HG02870 (cell line): ENCODE results near the gene ERGIC1.
"Not testable (repeated sequence)": the region's sequence is repeated elsewhere in the genome, so short reads cannot be mapped to it uniquely, and the experiment has no call there.

Experiments
- ATAC-seq: cut with Tn5 transposase; IDR thresholded peaks from one replicate; pipeline ENCODE4 v1.9.1; 2021; ENCODE audit warnings: mild to moderate bottlenecking, moderate library complexity; ENCODE audit not compliant: unreplicated experiment

Gene ERGIC1

DNA sequence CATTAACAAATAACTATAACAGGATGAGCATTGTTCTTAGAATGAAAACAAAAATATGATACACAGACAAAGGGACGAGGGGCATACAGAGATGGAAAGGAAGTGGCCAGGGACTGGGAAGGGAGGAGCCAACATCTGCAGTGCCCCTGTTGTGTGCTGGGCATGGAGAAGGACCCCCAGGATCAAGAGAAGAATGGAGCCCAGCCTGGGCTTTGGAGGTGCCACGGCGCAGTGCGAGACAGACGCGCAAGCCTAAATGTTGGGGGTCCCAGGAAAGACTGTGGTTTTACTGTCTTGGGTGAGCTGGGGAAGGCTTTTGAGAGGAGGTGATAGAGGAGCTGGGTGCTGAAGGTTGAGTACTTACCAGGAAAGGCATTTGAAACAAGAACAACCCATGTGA lies 34.6 kb upstream of the ERGIC1 start:
- ATAC-seq: no peak

DNA sequence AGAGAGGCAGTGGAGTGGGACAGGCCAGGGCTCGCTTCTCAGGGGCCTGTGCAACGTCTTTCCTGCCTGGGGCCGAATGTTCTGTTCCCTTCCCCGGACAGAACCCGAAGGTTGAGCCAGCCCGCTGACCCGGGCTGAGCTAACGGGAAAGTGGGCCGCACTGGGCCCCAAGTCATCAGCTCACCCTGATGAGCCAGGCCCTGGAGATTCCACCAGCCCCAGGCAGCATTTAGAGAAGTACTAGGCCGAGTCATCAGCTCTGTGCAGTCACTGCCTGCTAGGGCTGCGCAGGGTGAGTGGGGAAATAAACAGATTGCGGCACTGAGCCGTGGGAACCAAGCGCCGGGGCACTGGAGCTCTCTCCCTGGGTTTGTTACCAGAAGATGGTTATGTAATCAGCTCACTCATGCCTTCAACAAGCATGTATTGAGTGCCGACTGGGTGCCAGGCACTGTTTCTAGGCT lies 33.9 kb upstream of the ERGIC1 start:
- ATAC-seq: no peak

DNA sequence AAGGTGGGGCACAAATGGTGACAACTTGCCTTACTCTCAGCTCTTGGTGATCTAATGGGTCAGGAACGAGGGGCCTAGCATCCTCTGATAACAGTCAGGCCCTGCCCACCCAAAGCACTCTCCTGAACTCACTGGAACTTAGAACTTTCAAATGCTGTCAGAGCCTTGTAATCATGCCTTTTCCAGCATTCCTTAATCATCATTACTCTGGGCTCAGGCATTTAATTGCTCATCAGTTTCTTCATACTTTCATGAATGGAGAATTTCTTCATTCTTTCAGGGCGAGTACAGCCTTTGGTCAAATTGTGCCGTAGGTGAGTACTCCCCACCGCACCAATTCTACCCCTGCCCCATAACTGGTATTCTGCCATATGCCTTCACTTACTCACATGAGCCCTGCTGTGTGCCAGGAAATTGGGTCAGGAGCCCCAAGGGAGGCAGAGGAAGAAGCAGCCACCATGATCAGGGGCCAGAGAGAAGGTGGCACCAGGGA lies 32.8 kb upstream of the ERGIC1 start:
- no peak for ATAC-seq

DNA sequence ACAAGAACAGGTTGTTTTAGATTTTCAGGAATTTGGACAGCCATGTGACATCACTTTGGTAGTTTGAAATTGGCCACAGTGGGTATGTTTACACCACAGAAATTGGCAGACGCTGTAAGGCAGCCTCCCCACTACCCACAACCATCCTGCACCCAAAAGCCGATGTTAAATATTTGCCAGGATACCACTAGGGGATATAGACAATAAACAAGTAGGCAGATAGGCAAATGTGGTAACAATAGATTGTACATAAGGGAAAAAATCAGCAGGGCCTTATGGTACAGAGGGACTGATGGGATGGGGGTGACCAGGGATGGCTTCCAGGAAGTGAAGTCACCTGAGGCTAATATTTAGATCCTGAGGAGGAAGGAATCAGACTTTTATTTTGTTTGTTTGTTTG lies 31.9 kb upstream of the ERGIC1 start:
- ATAC-seq: no peak

DNA sequence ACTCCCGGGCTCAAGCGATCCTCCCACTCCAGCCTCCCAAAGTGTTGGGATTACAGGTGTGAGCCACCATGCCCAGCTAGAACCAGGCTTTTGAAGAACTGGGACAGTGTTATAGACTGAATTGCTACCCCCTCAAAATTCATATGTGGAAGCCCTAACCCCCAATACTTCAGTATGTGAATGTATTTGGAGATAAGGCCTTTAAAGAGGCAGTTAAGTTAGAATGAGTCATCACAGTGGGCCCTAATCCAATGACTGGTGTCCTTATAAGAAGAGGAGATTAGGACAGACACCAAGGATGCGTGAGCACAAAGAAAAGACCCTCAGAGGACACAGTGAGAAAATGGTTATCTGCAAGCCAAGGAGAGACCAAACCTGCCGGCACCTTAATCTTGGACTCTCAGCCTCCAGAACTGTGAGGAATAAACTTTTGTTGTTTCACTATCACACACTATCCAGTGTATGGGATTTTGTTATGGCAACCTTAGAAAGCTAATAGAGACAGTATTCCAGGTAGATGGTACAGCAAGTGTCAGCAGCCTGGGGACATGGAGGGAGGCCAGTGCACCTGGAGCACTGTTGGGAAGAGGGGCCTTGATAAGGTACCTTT lies 31.4 kb upstream of the ERGIC1 start:
- no peak for ATAC-seq

DNA sequence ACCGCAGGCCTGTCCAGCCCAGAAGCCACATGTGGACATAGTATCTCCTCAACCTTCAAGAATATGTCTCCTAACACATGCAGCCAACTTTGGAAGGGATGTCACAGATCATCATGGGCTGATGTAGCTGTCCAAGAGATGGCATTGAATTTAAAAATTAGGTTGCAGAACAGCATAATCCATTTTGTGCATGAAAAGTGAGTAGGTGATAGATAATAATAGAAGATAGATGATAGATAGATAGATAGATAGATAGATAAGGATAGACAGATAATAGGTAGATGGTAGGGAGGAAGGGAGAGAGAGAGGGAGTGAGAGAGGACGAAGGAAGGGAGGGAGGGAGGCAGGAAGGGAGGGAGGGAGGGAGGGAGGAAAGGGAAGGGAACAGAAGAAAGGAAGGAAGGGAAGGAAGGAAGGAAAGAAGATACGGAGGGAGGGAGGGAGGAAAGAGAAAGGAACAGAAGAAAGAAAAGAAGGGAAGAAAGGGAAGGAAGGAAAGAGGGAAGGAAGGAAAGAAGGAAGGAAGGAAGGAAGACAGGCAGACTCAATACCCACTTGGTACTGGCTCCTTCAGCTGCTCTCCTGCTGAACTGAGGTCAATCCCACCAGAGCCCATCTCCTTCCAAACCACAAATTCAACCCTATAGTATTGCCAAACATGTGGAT lies 28.9 kb upstream of the ERGIC1 start:
- ATAC-seq: no peak

DNA sequence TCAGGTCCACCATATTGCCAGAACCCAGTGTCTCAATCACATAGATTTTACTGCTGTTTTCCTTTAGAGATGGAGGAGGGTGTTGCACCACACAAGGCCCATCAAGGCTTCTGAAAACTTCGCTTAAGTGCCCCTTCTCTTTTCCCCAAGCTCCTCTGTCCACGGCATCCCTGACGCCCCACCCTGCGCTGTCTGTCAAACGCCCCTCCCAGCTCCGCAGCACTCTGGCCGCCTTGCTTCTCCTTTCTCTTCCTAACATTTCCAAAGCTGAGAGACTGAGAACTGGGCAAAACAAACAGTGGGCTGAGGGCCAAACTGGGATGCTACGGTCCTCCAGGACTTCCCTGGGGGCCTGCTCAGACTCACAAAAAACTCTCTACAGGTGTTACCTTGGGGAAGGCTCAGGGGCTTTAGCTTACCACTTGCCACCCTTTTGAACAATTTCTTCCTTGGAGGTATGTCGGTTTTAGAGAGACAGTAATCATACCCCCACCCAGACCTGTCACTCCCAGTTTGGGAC lies 28.3 kb upstream of the ERGIC1 start:
- no peak for ATAC-seq

DNA sequence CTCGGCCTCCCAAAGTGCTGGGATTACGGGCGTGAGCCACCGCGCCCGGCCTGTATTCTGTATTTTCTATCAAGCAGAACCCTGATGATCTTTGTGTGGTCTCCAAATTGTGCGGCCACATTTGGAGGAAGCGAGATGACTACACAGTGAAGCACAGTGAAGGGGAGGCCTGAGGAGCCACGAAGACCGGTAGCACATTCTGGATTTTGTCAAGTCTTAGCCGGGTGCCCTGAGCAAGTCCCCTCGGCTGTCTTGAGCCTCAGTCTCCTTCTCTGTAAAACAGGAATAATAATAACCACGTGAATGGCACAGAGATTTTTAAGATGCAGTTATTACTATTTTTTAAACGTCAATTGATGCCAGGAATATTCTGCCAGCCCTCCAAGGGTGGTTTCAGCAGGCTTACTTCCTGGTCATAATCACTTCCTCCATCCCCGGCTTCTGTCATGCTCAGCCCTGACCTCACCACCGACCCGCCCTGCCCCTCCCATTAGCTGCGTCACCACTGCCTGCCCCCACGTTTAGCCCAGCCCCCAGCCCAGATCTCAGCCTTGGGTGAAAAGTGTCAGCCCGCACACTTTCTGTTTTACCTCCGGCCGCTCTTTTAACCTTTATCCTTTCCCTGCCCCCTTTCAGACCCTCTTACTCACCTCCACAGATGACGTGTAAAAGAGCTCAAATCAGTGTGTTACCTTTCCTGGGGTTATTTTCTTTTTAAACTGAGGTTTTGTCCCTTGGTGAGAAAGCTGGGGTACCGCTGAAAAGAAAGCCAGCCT lies 27.0 kb upstream of the ERGIC1 start:
- peak; percentile 96 for ATAC-seq

DNA sequence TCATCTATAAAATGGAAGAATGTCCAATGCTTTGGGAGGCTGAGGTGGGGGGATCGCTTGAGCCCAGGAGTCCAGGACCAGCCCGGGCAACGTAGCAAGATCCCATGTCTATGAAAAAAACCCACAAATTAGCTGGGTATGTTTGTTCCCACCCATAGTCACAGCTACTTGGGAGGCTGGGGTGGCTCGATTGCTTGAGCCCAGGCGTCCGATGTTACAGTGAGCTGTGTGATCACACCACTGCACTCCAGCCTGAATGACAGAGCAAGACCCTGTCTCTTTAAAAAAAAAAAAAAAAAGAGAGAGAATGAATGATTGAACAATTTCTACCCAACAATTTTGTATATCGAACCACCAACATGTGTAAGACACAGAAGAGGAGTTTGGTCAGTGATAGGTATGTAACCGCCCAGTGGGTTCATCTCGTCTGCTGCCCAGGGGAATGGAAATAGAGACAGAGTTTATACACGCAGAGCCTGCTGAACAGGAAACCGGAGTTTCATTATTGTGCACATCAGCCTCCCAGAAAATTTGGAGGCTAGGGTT lies 26.2 kb upstream of the ERGIC1 start:
- ATAC-seq: no peak

DNA sequence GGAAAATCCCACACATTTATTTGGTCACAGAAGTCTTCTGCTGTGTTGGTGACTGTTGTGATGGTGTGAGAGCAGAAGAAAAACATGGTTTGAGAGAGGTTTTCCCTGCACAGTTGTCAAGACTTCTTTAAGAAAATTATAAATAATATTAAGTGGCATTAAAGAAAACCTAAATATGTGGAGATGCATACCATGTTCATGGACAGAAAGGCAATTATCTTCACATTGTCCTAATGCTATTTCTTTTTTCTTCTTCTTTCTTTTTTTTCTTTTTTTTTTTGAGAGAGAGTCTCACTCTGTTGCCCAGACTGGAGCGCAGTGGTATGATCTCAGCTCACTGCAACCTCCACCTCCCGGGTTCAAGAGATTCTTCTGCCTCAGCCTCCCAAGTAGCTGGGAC lies 24.3 kb upstream of the ERGIC1 start:
- ATAC-seq: no peak

DNA sequence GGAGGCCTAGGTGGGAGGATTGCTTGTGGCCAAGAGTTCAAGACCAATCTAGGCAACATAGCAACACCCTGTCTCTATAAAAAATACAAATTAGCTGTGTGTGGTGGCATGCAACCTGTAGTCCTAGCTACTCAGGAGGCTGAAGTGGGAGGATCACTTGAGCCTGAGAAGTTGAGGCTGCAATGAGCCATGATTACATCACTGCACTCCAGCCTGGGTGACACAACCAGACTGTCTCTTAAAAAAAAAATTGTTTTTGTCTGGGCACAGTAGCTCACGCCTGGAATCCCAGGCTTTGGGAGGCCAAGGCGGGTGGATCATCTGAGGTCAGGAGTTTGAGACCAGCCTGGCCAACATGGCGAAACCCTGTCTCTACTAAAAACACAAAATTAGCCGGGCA lies 23.1 kb upstream of the ERGIC1 start:
- not testable (repeated sequence) for ATAC-seq

DNA sequence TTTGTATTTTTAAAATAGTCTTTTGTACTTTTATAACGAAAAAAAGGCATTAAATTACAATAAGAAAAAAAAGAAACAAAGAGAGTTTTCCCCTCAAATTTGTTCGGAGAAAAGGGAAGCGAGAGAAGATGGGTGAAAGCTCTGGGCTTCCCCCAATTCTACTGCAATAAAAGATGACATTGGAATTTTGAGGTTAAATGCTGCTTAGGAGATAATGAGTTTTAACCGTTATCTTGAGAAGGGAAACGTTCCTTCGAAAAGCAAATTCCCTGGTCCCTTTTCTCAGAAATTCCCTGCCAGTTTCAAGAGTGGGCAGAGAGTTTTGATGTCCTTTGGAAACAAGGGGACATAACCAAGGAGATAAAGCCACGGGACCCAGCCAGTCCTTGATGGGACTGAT lies 18.4 kb upstream of the ERGIC1 start:
- no peak for ATAC-seq

DNA sequence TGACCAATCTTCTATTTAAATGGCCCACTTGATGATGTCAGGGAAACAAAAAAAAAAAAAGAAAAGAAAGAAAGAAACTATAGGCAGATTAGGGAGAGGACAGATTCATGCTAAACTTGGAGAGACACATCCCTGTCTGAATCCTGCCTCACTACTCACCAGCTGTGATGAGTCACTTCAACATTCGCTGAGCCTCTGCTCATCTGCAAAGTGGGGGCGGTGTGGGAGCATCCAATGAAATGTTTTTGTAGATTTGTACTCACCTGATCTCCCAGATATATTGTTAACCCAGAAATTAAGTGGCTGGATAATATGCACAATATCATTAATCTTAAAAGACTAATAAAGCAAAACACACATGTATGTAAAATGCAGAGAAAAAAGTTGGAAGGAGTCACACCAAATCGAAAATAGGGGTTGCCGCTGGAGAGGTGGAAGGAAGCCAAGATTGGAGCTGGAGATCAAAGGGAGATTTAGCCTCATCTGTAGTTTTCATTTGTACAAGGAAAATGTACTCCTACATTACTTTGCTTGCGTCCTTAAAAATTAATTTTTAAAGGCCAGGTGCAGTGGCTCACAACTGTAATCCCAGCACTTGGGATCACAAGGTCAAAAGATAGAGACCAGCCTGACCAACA lies 17.0 kb upstream of the ERGIC1 start:
- no peak for ATAC-seq

DNA sequence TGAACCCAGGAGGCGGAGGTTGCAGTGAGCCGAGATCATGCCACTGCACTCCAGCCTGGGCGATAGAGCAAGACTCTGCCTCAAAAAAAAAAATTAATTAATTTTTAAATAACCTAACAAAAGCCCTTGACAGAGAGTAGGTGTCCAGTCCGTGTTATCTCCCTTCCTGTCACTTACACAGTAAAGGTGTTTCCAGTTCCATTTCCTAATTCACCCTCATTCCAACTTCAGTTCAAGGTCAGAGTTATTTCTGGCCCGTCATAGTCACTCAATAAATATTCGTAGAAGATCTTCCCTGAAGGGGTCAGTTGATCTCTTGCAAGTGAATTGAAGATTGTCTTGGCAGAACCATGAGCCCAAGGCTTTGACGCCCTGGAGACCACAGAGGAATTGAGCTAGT lies 16.4 kb upstream of the ERGIC1 start:
- ATAC-seq: no peak

DNA sequence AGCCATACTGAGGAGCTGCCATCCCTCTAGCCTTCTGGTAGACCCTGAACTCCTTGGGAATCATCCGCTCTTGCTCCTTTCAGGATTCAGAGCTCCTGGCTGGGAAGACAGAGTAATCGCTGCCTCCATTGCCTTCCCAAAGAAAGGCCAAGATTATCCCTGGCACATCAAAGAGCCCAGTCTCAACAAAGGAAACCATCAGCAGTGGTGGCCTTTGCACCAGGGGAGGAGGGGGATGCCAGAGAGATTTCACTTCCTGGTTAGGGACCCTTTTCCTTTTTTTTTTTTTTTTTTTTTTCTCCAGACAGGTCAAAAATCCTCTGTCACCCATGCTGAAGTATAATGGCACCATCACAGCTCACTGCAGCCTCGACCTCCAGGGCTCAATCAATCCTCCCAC lies 16.0 kb upstream of the ERGIC1 start:
- no peak for ATAC-seq

DNA sequence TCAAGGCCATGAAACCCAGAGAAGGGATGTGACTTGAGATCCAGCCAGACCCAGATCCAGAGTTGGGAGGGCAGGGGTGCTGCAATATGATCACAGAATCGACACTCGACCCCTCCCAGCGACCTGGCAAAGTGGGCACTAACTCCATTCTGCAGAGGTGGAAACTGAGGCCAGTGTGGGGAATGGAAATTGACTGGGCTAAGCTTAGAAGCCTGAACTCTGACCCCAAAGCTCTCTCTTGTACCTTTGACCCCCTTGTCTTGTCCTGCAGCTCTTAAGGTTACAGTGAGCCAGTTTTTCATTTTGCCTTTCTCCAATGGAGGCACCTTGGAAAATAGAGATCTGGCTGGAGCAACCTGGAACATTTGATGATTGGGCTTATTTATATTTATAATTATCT lies 14.5 kb upstream of the ERGIC1 start:
- ATAC-seq: no peak

DNA sequence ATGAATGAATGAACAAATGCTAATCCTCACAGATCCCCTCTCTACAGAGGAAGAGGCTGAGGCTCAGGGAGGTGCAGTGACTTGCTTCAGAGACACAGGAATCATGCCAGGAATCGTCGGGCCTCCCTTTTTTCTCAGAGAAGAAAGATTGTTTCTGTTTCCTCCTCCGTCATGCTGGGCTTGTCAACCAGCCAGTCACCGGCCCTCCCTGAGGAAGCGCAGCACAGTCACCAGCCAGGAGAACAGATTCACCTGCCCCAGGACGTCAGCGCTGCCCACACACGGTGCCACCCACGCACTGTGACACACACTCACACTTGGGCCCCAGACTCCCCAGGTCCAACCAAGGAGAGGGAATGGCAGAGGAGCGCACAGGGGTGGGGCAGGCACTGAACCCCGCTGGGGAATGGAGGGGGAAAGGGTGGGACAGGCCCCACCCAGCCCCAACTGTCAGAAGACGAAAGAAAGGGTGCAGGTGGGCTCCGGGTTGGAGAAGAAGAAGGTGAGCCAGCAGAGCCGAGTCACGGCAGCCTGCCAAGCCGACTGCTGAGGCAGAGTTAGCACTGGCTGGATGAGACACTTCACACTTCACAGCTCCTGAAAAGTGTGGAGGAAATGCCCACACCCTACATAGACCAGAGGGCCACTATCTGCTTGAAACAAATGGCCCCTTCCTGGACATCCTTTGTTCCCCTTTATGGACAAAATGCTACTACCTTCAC lies 13.8 kb upstream of the ERGIC1 start:
- no peak for ATAC-seq

DNA sequence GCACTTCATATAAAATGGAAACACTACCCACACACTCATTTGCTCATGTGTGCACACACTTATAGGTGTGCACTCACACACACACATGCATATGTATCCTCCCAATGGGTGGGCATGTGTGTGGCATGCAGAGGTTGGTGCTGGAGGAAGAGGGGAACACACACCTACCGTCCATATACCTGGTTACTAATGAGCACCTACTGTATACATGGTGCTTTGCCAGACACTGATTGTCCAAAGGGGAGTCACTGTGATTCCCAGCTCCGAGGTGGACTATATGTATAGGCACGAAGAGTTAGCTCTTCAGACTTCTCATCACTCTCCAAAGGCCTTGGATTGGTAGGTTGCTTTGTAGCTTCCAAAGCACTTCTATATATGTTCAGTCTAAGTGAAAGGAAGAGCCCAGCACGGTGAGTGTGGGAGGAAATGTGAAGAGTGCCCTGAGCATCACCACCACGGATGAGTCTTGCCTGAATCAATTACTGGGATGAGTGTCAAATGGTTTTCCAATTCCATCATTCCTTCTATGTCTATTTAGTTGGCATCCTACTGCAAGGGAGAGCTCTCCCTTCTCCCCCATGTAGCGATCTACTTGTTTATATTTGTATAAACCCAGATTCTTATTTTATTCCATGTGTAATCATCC lies 12.6 kb upstream of the ERGIC1 start:
- no peak for ATAC-seq

DNA sequence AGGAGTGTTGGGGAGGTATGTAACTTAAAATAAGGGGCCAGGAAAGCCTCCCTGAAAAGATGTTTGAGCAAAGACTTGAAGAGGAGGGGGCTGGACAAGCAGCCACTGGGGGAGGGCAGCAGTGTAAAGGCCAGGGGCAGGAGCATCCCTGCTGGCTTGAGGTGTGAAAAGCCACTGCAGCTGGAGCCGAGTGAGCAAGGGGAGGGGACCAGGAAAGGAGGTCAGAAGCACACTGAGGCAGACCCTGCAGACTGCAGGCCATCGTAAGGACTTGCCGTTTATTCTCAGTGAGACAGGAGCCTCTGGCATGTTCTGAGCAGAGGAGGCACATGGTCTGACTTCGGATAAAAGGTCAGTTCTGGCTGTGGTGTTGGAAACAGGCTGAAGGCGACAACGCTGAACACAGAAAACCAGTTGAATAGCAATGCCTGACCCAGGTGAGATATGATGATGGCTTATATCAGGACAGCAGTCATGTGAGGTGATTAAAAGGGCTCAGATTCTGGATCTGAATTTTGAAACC lies 10.2 kb upstream of the ERGIC1 start:
- ATAC-seq: no peak
